SK-MEL-5 (cell line): ENCODE data around the gene HSFX4. TPM values are rescaled to one million over a fixed set of nuclear protein-coding genes. Genes with fewer than 3 reads are reported as not detected.

ENCODE experiments used
- DNase-seq: peaks from one replicate; pipeline ENCODE4 v3.0.0-alpha.2; 2016; ENCODE audit warnings: low read depth, low spot score
- in situ Hi-C: cut with HindIII; loops from 2 replicates; pipeline ENCODE4 v1.10.0; 2016; ENCODE audit warnings: low sequenced_read_pairs, high pct_unique_total_duplicates, low pct_unique_long_range_greater_than_20kb
- total RNA-seq: library from RNA; depleted of rRNA; stranded (reverse); fragments of >200 nt; shearing (Covaris generic); gene quantifications from 2 replicates; pipeline ENCODE4 v1.2.3, GENCODE V29; 2014; rRNA removed

Gene HSFX4
- total RNA-seq, 1 experiment from 2014 or later, result not detected

DNA sequence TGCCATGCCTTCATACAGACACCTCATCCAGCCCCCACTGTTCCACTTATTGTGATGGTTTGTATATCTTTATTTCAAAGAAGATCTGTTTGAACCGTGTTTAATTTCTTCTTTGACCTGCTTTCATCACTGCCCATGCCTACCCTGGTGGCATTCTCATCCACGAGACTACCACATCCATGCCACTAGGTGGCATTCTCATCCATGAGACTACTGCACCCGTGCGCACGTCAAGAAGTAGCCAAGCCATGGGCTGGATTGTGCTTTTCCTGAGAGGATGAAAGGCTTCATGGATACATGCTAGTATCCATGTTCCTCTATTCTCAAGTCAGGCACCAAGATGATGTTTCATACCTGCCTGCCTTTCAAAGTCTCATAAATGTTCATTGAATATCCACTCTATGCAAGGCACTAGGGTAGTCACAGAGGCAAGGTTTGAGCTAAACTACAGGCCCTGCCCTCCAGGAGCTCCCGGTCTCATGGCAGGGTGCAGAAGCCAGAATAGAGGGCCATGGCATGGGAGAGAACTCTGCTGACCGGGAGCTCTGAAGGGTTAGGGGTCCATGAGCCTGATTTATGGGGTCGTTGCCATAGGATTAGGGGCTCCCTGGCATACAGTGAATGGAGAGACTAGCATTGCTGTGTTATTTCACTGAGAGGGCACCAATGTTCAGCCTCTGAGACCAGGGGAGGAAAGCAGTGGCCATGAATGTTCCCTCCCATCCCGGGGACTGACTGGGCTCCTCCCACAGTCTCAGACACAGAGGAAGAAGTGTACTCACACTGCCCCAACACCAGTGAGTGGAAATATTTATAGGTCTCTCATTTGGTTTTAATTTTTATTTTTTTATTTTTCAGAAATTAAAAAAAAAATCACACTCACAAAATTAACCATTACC lies 33.7 kb downstream of the HSFX4 start:
- in situ Hi-C loops, result no loop called here
- DNase-seq, result peak; percentile 74

DNA sequence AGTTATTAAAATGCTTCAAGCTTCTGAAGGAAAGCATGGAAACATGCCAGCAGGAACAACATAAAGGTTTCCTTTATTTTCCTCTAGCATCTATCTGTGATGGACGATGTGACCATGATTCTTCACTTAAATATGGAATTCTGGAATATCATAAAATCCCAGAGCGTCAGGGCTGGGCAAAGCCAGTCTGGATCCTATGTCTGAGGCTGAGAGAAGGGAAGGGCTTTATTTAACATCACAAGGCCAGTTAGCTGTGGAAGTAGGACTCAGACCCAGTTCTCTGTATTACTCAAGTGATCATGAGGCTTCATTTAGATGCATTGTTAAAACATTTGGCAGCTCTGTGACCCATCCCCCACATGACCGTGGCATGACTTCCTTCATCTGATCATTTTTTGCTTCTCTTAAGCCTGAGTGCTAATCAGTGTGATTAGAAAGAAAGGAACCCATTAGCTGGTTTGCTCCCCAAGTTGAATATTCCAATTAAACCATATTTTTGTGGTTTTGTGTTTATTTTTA lies 49.8 kb downstream of the HSFX4 start:
- in situ Hi-C loops, result no loop called here
- DNase-seq, result peak; percentile 67

Other genes starting within 250 kb of the HSFX4 start
- 0.24 and 0.43 TPM in 2 replicates for gene MAGEA11, start 217.5 kb upstream of the HSFX4 start, total RNA-seq
- gene HSFX1, start 155.5 kb upstream of the HSFX4 start, total RNA-seq, result 0.74 and 0.85 TPM in 2 replicates
- gene MAGEA9, start 147.6 kb upstream of the HSFX4 start, total RNA-seq, result not detected in 2 replicates
- gene MAGEA8, start 48.4 kb upstream of the HSFX4 start, total RNA-seq, result 0.13 TPM in 1 of 2 replicates, not detected in the other
- gene EOLA2, start 8.9 kb downstream of the HSFX4 start, total RNA-seq, result 19.2 and 23.5 TPM in 2 replicates